ENCODE results near the gene TMEM132A.

TMEM132A gene

DNA sequence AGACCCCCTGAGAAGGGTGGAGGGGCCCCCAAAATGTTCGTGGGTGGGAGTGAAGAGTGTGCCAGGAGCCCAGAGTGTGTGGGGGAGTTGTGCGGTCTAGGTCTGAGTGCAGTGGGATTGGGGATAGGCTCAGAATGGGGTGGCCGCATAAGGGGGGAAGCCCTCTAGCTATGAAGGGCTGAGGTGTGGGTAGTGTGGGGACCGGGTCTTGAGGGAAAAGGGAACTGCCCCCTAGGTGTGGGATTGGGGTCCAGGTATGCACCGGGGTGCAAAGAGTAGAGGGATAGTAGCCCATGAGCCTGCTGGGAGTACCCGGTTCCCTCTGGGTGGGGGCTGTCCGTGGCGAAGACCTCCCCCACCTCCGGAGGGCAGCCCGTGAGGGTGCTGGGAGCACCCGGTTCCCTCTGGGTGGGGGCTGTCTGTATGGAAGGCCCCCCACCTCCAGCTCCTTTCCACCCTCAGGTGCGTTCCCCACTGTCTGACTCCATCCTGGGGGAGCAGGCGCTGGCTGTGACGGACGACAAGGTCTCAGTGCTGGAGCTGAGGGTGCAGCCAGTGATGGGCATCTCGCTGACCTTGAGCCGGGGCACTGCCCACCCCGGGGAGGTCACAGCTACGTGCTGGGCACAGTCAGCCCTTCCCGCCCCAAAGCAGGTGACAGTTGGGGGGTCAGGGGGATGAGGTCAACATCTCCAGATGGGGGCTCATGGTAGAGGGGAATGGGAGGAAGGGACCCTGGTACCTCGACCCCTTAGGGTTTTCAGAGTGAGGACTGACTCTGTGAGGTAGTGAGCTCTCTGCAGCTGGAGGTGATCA, 10.7 kb downstream of the TMEM132A start:
- TF ChIP-seq, protein P1, sequence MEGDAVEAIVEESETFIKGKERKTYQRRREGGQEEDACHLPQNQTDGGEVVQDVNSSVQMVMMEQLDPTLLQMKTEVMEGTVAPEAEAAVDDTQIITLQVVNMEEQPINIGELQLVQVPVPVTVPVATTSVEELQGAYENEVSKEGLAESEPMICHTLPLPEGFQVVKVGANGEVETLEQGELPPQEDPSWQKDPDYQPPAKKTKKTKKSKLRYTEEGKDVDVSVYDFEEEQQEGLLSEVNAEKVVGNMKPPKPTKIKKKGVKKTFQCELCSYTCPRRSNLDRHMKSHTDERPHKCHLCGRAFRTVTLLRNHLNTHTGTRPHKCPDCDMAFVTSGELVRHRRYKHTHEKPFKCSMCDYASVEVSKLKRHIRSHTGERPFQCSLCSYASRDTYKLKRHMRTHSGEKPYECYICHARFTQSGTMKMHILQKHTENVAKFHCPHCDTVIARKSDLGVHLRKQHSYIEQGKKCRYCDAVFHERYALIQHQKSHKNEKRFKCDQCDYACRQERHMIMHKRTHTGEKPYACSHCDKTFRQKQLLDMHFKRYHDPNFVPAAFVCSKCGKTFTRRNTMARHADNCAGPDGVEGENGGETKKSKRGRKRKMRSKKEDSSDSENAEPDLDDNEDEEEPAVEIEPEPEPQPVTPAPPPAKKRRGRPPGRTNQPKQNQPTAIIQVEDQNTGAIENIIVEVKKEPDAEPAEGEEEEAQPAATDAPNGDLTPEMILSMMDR (IDR thresholded peaks at IDR 0.05; ENCODE audit: low read depth, low read length) = no peak
- H3K4me3 ChIP-seq (ENCODE audit: low read depth, low read length) = no peak overlapping the region

DNA sequence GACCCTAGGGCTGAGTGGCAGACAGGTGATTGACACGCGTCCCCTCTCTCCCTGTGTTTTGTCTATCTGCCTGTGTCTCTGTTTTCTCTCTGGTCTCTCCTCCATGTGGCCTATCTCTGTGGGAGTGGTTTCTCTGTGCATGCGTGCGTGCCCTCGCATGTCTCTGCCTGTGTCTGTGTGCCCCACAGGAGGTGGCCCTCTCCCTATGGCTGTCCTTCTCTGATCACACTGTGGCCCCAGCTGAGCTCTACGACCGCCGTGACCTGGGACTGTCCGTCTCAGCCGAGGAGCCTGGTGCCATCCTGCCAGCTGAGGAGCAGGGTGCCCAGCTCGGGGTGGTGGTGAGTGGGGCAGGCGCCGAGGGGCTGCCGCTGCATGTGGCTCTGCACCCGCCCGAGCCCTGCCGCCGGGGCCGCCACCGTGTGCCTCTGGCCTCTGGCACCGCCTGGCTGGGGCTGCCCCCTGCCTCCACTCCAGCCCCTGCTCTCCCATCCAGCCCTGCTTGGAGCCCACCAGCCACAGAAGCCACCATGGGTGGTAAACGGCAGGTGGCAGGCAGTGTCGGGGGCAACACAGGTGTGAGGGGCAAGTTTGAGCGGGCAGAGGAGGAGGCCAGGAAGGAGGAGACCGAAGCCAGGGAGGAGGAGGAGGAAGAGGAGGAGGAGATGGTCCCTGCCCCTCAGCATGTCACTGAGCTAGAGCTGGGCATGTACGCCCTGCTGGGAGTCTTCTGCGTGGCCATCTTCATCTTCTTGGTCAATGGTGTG, 11.6 kb downstream of the TMEM132A start:
- TF ChIP-seq, protein P1 (IDR thresholded peaks at IDR 0.05; ENCODE audit: low read depth, low read length) = no peak
- H3K4me3 ChIP-seq (ENCODE audit: low read depth, low read length) = no peak overlapping the region

DNA sequence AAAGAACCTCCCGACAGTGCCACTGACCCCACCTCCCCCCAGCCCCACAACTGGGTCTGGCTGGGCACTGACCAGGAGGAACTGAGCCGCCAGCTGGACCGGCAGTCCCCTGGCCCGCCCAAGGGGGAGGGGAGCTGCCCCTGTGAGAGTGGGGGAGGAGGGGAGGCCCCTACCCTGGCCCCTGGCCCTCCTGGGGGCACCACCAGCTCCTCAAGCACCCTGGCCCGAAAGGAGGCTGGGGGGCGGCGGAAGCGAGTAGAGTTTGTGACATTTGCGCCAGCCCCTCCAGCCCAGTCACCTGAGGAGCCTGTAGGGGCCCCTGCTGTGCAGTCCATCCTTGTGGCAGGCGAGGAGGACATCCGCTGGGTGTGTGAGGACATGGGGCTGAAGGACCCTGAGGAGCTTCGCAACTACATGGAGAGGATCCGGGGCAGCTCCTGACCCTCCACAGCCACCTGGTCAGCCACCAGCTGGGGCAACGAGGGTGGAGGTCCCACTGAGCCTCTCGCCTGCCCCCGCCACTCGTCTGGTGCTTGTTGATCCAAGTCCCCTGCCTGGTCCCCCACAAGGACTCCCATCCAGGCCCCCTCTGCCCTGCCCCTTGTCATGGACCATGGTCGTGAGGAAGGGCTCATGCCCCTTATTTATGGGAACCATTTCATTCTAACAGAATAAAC, 12.3 kb downstream of the TMEM132A start:
- H3K4me3 ChIP-seq (ENCODE audit: low read depth, low read length) = no peak overlapping the region
- TF ChIP-seq, protein P1 (IDR thresholded peaks at IDR 0.05; ENCODE audit: low read depth, low read length) = no peak

DNA sequence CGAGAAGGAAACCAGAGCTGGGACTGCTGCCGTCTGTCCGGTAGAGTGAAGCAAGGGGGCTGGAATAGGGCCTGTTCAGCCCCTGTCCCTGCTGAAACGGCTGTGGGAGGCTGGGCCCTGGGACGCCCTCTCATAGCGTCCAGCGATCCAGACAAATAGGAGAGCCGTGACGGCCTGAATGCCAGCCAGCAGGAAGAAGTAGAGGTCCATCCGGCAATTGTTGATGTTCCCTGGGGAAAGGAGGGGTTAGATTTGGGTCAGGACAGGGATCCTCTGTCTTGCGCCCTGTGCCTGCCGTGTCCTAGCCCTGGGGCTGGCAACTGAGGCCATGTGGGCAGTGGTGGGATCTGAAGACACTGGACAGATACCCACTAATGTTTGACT, 12.9 kb downstream of the TMEM132A start:
- TF ChIP-seq, protein P1 (IDR thresholded peaks at IDR 0.05; ENCODE audit: low read depth, low read length) = no peak
- no peak overlapping the region for H3K4me3 ChIP-seq (ENCODE audit: low read depth, low read length)

DNA sequence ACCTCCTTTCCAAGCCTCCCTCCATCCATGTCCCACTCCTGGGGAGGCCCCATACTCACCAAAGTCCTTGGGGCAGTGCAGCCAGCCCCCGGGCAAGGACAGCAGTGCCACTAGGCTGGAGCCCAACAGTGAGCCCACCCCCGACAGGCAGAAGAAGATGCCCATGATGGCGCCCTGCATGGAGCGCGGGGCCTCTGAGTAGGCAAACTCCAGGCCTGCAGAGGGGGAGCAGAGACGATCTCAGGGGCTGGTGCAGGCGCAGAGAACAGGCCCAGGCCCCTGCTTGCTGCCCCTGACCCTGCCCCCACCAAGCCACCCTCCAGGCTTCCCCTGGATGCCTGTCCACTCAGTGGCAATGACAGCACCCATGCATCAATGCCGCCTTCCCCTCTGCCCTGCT, 13.6 kb downstream of the TMEM132A start:
- TF ChIP-seq, protein P1 (IDR thresholded peaks at IDR 0.05; ENCODE audit: low read depth, low read length) = no peak
- no peak overlapping the region for H3K4me3 ChIP-seq (ENCODE audit: low read depth, low read length)

DNA sequence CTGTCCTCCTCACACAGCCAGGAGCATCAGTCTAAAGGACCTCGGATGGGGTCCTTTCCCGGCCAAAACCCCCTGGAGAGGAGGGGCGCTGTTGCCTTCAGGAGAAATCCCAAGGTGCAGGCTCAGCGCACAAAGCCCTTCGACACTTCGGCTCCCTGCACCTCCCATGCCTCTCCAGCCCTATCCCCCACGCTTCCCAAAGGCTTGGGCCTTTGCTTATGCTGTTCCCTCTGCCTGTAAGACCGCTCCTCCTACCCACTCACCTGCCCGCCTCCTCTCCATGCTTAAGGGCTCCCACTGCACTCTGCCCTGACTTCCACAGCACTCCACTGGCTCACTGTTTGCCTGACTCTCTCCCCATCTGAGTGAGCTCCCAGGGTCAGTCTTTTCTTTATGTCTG, 14.2 kb downstream of the TMEM132A start:
- no peak overlapping the region for H3K4me3 ChIP-seq (ENCODE audit: low read depth, low read length)
- TF ChIP-seq, protein P1 (IDR thresholded peaks at IDR 0.05; ENCODE audit: low read depth, low read length) = no peak
